ENCODE measurements around the gene NOL12. TPM values are rescaled to one million over a fixed set of nuclear protein-coding genes. Genes with fewer than 3 reads are reported as not detected.

Gene NOL12
- total RNA-seq, 1 donor from 2014 or later = 23.7 TPM

- Histone ChIP-seq H2AFZ (replicated peaks) (no peak overlapping the region), H3K27ac (no peak overlapping the region), H3K79me2 (ENCODE audit: low read depth) (no peaks in the 10 kb centered on the region), H3K9ac (no peak overlapping the region), H3K36me3 (no peaks in the 10 kb centered on the region), H3K4me3 (no peak overlapping the region), H3K9me3 (ENCODE audit: low read depth) (no peaks in the 10 kb centered on the region), H3K4me1 (no peaks in the 10 kb centered on the region), H3K27me3 (no peaks in the 10 kb centered on the region), H3F3A (ENCODE audit: low read depth) (no peaks in the 10 kb centered on the region), H4K20me1 (ENCODE audit: low read depth) (no peaks in the 10 kb centered on the region), H3K4me2 (no peak overlapping the region)
- H3K4me3 Mint-ChIP-seq = no peak overlapping the region
- no peak overlapping the region for H3K27ac Mint-ChIP-seq
- H3K27me3 Mint-ChIP-seq (ENCODE audit: insufficient read depth, low read depth) = peaks cover 4% of the 10 kb centered on the region
- no peak for DNase-seq (ENCODE audit: low spot score)
- no peaks in the 10 kb centered on the region for H3K4me1 Mint-ChIP-seq
- peaks cover 15% of the 10 kb centered on the region for H3K36me3 Mint-ChIP-seq
- TF ChIP-seq CTCF (IDR thresholded peaks at IDR 0.05) (no peak), EZH2phosphoT487 (IDR thresholded peaks at IDR 0.05) (no peak), EZH2 (IDR thresholded peaks at IDR 0.05) (no peak)
- no peaks in the 10 kb centered on the region for H3K9me3 Mint-ChIP-seq
Observed at GRCh38 chr22:37709445-37709765, 23.3 kb downstream of the NOL12 start.

- Mint-ChIP-seq H3K36me3 (peaks cover 13% of the 10 kb centered on the region), H3K27ac (no peak overlapping the region), H3K4me1 (no peaks in the 10 kb centered on the region), H3K27me3 (ENCODE audit: insufficient read depth, low read depth) (peaks cover 4% of the 10 kb centered on the region), H3K9me3 (no peaks in the 10 kb centered on the region), H3K4me3 (no peak overlapping the region)
- Histone ChIP-seq H3K4me2 (no peak overlapping the region), H3K27ac (no peak overlapping the region), H2AFZ (replicated peaks) (no peak overlapping the region), H3F3A (ENCODE audit: low read depth) (no peaks in the 10 kb centered on the region), H3K79me2 (ENCODE audit: low read depth) (no peaks in the 10 kb centered on the region), H3K4me3 (no peak overlapping the region), H3K9me3 (ENCODE audit: low read depth) (no peaks in the 10 kb centered on the region), H3K4me1 (no peaks in the 10 kb centered on the region), H3K36me3 (no peaks in the 10 kb centered on the region), H4K20me1 (ENCODE audit: low read depth) (no peaks in the 10 kb centered on the region), H3K9ac (no peak overlapping the region), H3K27me3 (no peaks in the 10 kb centered on the region)
- DNase-seq (ENCODE audit: low spot score) = no peak
- TF ChIP-seq EZH2phosphoT487 (IDR thresholded peaks at IDR 0.05) (no peak), EZH2 (IDR thresholded peaks at IDR 0.05) (no peak), CTCF (IDR thresholded peaks at IDR 0.05) (no peak)
Observed at GRCh38 chr22:37710675-37711074, 24.5 kb downstream of the NOL12 start.

GRCh38 chr22:37711490-37711889, 25.3 kb downstream of the NOL12 start:
- no peaks in the 10 kb centered on the region for H3K4me1 ChIP-seq
- peaks cover 2% of the 10 kb centered on the region for H3K27me3 Mint-ChIP-seq (ENCODE audit: insufficient read depth, low read depth)
- H3K27me3 ChIP-seq = no peaks in the 10 kb centered on the region
- no peak overlapping the region for H2AFZ ChIP-seq (replicated peaks)
- H3K79me2 ChIP-seq (ENCODE audit: low read depth) = no peaks in the 10 kb centered on the region
- H3K27ac Mint-ChIP-seq = no peak overlapping the region
- no peak overlapping the region for H3K9ac ChIP-seq
- no peaks in the 10 kb centered on the region for H3F3A ChIP-seq (ENCODE audit: low read depth)
- TF ChIP-seq EZH2phosphoT487 (IDR thresholded peaks at IDR 0.05) = no peak
- TF ChIP-seq EZH2 (IDR thresholded peaks at IDR 0.05) = no peak
- TF ChIP-seq CTCF (IDR thresholded peaks at IDR 0.05) = no peak
- no peaks in the 10 kb centered on the region for H3K36me3 ChIP-seq
- peaks cover 7% of the 10 kb centered on the region for H3K36me3 Mint-ChIP-seq
- no peaks in the 10 kb centered on the region for H3K9me3 ChIP-seq (ENCODE audit: low read depth)
- H3K4me2 ChIP-seq = no peak overlapping the region
- no peaks in the 10 kb centered on the region for H3K9me3 Mint-ChIP-seq
- H3K4me3 ChIP-seq = no peak overlapping the region
- H3K4me3 Mint-ChIP-seq = no peak overlapping the region
- no peaks in the 10 kb centered on the region for H4K20me1 ChIP-seq (ENCODE audit: low read depth)
- H3K4me1 Mint-ChIP-seq = peaks cover under 1% of the 10 kb centered on the region
- no peak for DNase-seq (ENCODE audit: low spot score)
- H3K27ac ChIP-seq = no peak overlapping the region

GRCh38 chr22:37713761-37714160, 27.6 kb downstream of the NOL12 start:
- Histone ChIP-seq H3K9ac (no peak overlapping the region), H3K9me3 (ENCODE audit: low read depth) (no peaks in the 10 kb centered on the region), H3K4me2 (no peak overlapping the region), H3K4me1 (no peaks in the 10 kb centered on the region), H3K36me3 (no peaks in the 10 kb centered on the region), H3K4me3 (no peak overlapping the region), H3F3A (ENCODE audit: low read depth) (no peaks in the 10 kb centered on the region), H2AFZ (replicated peaks) (no peak overlapping the region), H3K27ac (no peak overlapping the region), H3K79me2 (ENCODE audit: low read depth) (no peaks in the 10 kb centered on the region), H4K20me1 (ENCODE audit: low read depth) (no peaks in the 10 kb centered on the region), H3K27me3 (no peaks in the 10 kb centered on the region)
- Mint-ChIP-seq H3K4me1 (peaks cover 11% of the 10 kb centered on the region), H3K9me3 (no peaks in the 10 kb centered on the region), H3K27ac (no peak overlapping the region), H3K36me3 (peaks cover 12% of the 10 kb centered on the region), H3K27me3 (ENCODE audit: insufficient read depth, low read depth) (no peaks in the 10 kb centered on the region), H3K4me3 (no peak overlapping the region)
- TF ChIP-seq EZH2phosphoT487 (IDR thresholded peaks at IDR 0.05) = no peak
- no peak for TF ChIP-seq EZH2 (IDR thresholded peaks at IDR 0.05)
- no peak for DNase-seq (ENCODE audit: low spot score)

All from neural progenitor cell (in vitro differentiated cells).